Mucosa of descending colon (tissue), 3 donors: ENCODE data around the gene FCHSD2. TPM values are rescaled to one million over a fixed set of nuclear protein-coding genes. Genes with fewer than 3 reads are reported as not detected.
"Not testable (repeated sequence)": the region's sequence is repeated elsewhere in the genome, so short reads cannot be mapped to it uniquely, and the experiment has no call there.

ENCODE experiments used
- ATAC-seq: fragments of 200-7000 bp; cut with Tn5 transposase; one replicate; pipeline ENCODE4 v1.9.1; 2020; ENCODE audit warnings: mild to moderate bottlenecking, moderate library complexity
- DNase-seq, 3 donors: peaks; one replicate each; pipeline ENCODE4 v3.0.0-alpha.2; 2020
- H3K36me3 ChIP-seq: fragments of 200-600 bp; one replicate; pipeline ENCODE4 v1.8.0; 2021; ENCODE audit warnings: low read depth, mild to moderate bottlenecking
- H3K4me1 ChIP-seq: fragments of 200-600 bp; one replicate; pipeline ENCODE4 v1.8.0; 2021; ENCODE audit warnings: low read depth, mild to moderate bottlenecking
- H3K4me3 ChIP-seq: fragments of 200-600 bp; one replicate; pipeline ENCODE4 v1.8.0; 2021; ENCODE audit warnings: mild to moderate bottlenecking
- H3K9me3 ChIP-seq: fragments of 200-600 bp; one replicate; pipeline ENCODE4 v1.8.0; 2021; ENCODE audit warnings: mild to moderate bottlenecking
- CTCF ChIP-seq: fragments of 200-600 bp; IDR thresholded peaks from one replicate; pipeline ENCODE4 v1.8.0; 2022; ENCODE audit warnings: antibody characterized with exemption, mild to moderate bottlenecking
- intact Hi-C, 2 donors: fragments of 100-400 bp; cut with DNase I in 1 of 2; cut with micrococcal nuclease in 1 of 2; formaldehyde crosslinking; loops; one replicate each; pipeline versions ENCODE4 v1.11.0 to v1.11.1; 2022; cut with DNase I, micrococcal nuclease
- total RNA-seq, 3 donors: library from RNA; stranded (reverse); fragmentation: NEBNext Ultra II Directional in 2 of 3; extraction: Animal tissue kit (Norgen Biotek cat#: 25700) in 2 of 3; gene quantifications; one replicate each; pipeline versions ENCODE4 v1.2.1 to v1.2.4, GENCODE V29; 2021 to 2023
- donor health status: DM: no; HTN: no; CAD: no; lungs with moderate emphysema.
- donor health status: DM: no; HTN: no; CAD: no.
- donor health status: DM: no; HTN: yes; CAD: no.

Gene FCHSD2
- total RNA-seq, 3 donors from 2014 or later = 15.7 to 41.6 (median 21.6) TPM

- no peak for DNase-seq
- Histone ChIP-seq H3K9me3 (no peaks in the 10 kb centered on the region), H3K4me1 (peaks cover 7% of the 10 kb centered on the region), H3K36me3 (no peaks in the 10 kb centered on the region), H3K4me3 (no peak overlapping the region)
- TF ChIP-seq CTCF = no peak
- intact Hi-C loops = no loop called here
- no peak for ATAC-seq
Measured at GRCh38 chr11:72808331-72808798, 333.8 kb downstream of the FCHSD2 start.

GRCh38 chr11:72807792-72808191, 334.3 kb downstream of the FCHSD2 start:
- no peaks in the 10 kb centered on the region for H3K9me3 ChIP-seq
- TF ChIP-seq CTCF = no peak
- no peak for DNase-seq
- no peak overlapping the region for H3K4me3 ChIP-seq
- intact Hi-C loops = no loop called here
- H3K36me3 ChIP-seq = no peaks in the 10 kb centered on the region
- peak; percentile 35 for ATAC-seq
- peaks cover 2% of the 10 kb centered on the region for H3K4me1 ChIP-seq

GRCh38 chr11:72807021-72807693, 335.0 kb downstream of the FCHSD2 start:
- no peak for TF ChIP-seq CTCF
- DNase-seq (peak in 1 of 3 donors; percentile 26), ATAC-seq (peak; percentile 31)
- no peaks in the 10 kb centered on the region for H3K36me3 ChIP-seq
- intact Hi-C loops = no loop called here
- H3K4me1 ChIP-seq = no peaks in the 10 kb centered on the region
- H3K4me3 ChIP-seq = no peak overlapping the region
- H3K9me3 ChIP-seq = no peaks in the 10 kb centered on the region

GRCh38 chr11:72806378-72806777, 335.7 kb downstream of the FCHSD2 start:
- H3K36me3 ChIP-seq, H3K9me3 ChIP-seq, ATAC-seq, H3K4me1 ChIP-seq, intact Hi-C loops, H3K4me3 ChIP-seq: not testable (repeated sequence)
- DNase-seq = peak in 1 of 3 donors; percentile 13

GRCh38 chr11:72805216-72805615, 336.9 kb downstream of the FCHSD2 start:
- TF ChIP-seq CTCF = no peak
- H3K4me1 ChIP-seq = no peaks in the 10 kb centered on the region
- H3K4me3 ChIP-seq = no peak overlapping the region
- no peaks in the 10 kb centered on the region for H3K9me3 ChIP-seq
- ATAC-seq (no peak), DNase-seq (peak in 2 of 3 donors; percentile 2 to 4)
- no peaks in the 10 kb centered on the region for H3K36me3 ChIP-seq
- intact Hi-C loops = no loop called here

- ATAC-seq (no peak), DNase-seq (peak in 1 of 3 donors; percentile 3)
- Histone ChIP-seq H3K36me3 (no peaks in the 10 kb centered on the region), H3K9me3 (no peaks in the 10 kb centered on the region), H3K4me1 (no peaks in the 10 kb centered on the region), H3K4me3 (no peak overlapping the region)
- intact Hi-C loops = no loop called here
- no peak for TF ChIP-seq CTCF
Measured at GRCh38 chr11:72802822-72803221, 339.3 kb downstream of the FCHSD2 start.
